MM.1S (cell line): ENCODE data around the gene SH3TC2.

ENCODE experiments used
- EZH2 ChIP-seq: fragments of 300-600 bp; sonication (generic); optimal IDR thresholded peaks from 2 replicates; pipeline ENCODE3; 2017; ENCODE audit warnings: low read depth, mild to moderate bottlenecking, antibody characterized with exemption, low read length, mixed read lengths
- TF ChIP-seq, protein P1 (sequence below): fragments of 300-600 bp; sonication (generic); IDR thresholded peaks from 2 replicates; pipeline ENCODE4 v1.5.1; 2016; ENCODE audit warnings: antibody characterized with exemption, low read length, mixed read lengths

DNA sequence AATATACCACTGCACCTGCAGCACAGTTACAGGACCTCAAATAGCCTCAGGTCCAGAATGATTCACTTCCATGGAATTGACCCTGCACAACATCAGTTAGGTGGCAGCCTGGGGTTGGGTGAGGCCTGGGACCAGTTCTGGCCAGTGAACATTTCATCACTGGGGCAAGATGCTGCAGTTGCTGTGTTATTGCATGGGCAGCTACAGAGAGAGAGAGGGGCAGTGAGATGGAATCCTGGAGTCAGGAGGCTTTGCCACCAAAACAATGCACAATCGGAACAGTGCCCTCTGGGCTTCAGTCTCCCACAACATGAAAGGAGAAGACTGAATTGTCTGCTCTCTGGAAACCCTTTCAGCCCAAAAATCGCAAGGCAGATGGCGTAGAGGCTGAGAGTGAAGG lies 51.8 kb downstream of the SH3TC2 start:
- TF ChIP-seq, protein P1, sequence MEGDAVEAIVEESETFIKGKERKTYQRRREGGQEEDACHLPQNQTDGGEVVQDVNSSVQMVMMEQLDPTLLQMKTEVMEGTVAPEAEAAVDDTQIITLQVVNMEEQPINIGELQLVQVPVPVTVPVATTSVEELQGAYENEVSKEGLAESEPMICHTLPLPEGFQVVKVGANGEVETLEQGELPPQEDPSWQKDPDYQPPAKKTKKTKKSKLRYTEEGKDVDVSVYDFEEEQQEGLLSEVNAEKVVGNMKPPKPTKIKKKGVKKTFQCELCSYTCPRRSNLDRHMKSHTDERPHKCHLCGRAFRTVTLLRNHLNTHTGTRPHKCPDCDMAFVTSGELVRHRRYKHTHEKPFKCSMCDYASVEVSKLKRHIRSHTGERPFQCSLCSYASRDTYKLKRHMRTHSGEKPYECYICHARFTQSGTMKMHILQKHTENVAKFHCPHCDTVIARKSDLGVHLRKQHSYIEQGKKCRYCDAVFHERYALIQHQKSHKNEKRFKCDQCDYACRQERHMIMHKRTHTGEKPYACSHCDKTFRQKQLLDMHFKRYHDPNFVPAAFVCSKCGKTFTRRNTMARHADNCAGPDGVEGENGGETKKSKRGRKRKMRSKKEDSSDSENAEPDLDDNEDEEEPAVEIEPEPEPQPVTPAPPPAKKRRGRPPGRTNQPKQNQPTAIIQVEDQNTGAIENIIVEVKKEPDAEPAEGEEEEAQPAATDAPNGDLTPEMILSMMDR = no peak
- no peak for TF ChIP-seq EZH2
